DND-41 (cell line): Measurements from ENCODE around the gene RAB3C.

ENCODE experiments used
- EZH2 ChIP-seq: IDR thresholded peaks from 3 replicates; pipeline ENCODE4 v1.6.1; 2012; ENCODE audit warnings: borderline replicate concordance, low read depth, mild to moderate bottlenecking, moderate library complexity, low read length, inconsistent platforms; ENCODE audit not compliant: severe bottlenecking
- TF ChIP-seq, protein P1 (sequence below): IDR thresholded peaks from 2 replicates; pipeline ENCODE4 v1.5.1; 2012; ENCODE audit warnings: borderline replicate concordance, low read length, moderate library complexity, mild to moderate bottlenecking; ENCODE audit not compliant: poor library complexity, severe bottlenecking; ENCODE audit errors: extremely low read depth

DNA sequence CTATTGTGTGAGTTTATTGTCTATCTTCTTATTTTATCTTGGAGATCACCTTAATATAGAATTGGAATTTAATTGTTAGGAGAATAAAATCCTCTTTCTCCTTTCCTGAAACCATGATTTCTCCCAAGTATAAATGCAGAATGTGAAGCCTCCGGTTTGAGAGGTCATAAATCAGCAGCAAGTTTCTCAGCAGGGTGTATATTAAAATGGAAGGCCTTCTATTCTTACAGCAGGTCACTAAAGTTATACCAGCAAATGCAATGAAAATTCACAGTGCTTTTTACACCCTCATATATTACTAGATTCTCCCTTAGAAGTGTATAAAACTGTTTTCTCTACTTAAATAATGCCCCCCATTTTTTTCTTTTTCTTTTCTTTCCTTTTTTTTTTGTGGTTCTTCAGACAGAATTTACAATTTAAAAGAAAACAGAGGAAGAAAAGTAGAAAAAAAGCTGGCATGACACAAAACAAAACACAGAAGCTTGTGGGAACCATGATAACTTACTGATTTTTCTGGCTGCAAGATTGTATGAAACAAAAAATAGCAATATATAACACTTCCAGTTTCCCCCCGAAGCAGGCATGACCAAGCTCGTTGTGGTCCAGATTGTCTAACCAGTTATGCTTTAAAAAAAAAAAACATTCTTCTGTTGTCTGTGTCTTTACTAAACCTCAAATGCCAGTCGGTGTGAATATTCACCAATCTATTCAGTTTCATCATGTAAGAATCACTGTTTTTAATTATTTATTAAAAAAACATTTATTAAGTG, 211.2 kb downstream of the RAB3C start:
- TF ChIP-seq, protein P1, sequence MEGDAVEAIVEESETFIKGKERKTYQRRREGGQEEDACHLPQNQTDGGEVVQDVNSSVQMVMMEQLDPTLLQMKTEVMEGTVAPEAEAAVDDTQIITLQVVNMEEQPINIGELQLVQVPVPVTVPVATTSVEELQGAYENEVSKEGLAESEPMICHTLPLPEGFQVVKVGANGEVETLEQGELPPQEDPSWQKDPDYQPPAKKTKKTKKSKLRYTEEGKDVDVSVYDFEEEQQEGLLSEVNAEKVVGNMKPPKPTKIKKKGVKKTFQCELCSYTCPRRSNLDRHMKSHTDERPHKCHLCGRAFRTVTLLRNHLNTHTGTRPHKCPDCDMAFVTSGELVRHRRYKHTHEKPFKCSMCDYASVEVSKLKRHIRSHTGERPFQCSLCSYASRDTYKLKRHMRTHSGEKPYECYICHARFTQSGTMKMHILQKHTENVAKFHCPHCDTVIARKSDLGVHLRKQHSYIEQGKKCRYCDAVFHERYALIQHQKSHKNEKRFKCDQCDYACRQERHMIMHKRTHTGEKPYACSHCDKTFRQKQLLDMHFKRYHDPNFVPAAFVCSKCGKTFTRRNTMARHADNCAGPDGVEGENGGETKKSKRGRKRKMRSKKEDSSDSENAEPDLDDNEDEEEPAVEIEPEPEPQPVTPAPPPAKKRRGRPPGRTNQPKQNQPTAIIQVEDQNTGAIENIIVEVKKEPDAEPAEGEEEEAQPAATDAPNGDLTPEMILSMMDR: no peak
- no peak for TF ChIP-seq EZH2
